Activated CD8-positive, alpha-beta memory T cell treated with anti-CD3 and anti-CD28 coated beads for 4 hours (primary cell): ENCODE data around the gene UNCX.

Source experiments
- DNase-seq, 2 donors: peaks; one replicate each; pipeline ENCODE4 v3.0.0-alpha.2; 2020; ENCODE audit warnings: low read depth in 2 of 2

The UNCX gene

DNA sequence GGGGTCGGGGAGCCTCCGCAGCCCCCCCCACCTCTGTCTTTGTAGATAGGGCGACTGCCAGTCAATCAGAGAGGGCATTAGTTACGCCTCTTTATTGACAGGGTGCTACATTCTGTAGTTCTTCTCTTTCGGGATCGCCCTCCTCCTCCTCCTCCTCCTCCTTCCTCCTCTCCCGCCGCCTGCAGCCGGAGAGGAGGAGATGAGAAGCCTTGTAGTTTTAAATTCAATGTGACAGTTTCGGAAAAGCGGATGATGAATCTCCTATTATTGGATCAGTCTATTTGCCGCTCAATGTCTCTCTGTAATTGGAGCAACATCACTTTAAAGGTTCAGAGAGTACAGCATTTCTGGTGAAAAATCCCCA is 587 bp upstream of the UNCX start:
- no peak for DNase-seq

- DNase-seq: no peak
Measured at GRCh38 chr7:1233333-1234048, 819 bp downstream of the UNCX start.

- DNase-seq: no peak
Measured at GRCh38 chr7:1234049-1234880, 1.6 kb downstream of the UNCX start.

GRCh38 chr7:1234881-1235500 is 2.3 kb downstream of the UNCX start:
- no peak for DNase-seq

- no peak for DNase-seq
Measured at GRCh38 chr7:1235501-1236131, 2.9 kb downstream of the UNCX start.

DNA sequence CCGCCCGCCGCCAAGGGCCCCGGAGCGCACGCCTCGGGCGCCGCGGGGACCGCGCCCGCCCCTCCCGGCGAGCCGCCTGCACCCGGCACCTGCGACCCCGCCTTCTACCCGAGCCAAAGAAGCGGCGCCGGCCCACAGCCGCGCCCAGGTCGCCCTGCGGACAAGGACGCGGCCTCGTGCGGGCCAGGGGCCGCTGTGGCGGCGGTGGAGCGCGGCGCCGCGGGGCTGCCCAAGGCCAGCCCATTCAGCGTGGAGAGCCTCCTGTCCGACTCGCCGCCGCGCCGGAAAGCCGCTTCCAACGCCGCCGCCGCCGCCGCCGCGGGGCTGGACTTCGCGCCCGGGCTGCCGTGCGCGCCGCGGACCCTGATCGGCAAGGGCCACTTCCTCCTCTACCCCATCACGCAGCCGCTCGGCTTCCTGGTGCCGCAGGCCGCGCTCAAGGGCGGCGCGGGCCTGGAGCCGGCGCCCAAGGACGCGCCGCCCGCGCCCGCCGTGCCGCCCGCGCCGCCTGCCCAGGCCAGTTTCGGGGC is 3.5 kb downstream of the UNCX start:
- DNase-seq: no peak

DNA sequence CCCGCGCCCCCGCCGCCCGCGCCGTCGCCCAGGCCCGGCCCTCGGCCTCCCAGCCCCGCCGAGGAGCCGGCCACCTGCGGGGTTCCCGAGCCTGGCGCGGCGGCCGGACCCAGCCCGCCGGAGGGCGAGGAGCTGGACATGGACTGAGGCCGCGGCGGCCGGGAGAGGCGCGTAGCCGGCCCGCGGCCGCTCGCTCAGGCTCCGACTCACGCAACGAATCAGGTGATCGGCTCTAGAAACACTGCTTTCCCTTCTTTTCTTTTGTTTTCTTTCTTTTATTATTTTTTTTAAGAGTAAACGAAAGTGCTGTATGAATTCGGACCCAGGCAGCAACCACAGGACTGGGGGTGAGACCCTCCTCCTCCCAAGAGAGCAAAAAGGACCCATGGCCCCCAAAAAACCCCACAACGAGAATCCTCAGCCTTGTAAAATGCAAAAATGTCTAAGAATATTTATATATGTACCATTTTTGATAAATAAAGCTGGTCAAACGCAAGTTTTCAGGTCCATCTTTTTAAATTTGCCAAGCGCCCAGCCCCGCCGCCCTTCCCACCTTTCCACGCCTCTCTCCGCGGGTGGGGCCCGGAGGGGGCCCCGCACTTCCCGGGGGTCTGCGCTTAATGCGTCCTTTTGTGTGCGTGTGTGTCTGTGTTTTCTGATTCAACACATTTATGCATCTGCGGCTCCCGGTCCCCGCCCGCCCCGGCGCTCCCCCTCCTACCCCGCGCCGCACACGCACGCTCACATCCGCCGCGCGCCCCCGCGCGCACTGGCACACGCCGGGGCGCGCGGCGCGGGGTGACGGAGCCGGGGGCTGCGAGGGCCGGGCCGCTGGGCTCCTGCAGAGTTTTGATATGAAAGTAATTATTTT is 4.4 kb downstream of the UNCX start:
- DNase-seq: no peak

DNA sequence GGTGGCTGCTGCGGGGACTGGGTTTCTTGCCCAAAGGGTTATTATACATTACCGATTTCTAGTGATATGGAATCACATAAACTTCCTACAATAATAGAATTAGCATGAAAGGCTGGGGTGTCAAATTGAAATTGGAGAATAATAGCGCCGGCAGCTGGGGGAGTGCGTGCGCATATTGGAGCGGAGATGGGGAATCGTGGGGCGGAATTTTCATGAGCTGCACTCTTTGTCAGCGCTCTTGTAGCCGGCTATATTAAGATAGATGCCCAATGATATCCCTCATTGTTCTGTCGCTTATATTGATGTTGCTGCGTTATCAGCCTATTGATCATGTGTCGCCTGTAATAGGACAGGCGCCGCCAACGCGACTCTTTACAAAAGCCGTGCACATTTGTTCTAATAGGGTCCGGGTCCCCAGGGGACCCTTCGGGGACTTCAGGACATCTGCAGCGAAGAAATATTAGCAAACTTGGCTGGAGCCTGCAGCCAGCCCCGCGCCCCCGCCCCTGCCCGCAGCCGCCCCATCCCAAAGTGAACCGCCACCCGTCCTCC is 5.1 kb downstream of the UNCX start:
- DNase-seq: no peak

GRCh38 chr7:1238450-1238882 is 5.8 kb downstream of the UNCX start:
- no peak for DNase-seq

DNA sequence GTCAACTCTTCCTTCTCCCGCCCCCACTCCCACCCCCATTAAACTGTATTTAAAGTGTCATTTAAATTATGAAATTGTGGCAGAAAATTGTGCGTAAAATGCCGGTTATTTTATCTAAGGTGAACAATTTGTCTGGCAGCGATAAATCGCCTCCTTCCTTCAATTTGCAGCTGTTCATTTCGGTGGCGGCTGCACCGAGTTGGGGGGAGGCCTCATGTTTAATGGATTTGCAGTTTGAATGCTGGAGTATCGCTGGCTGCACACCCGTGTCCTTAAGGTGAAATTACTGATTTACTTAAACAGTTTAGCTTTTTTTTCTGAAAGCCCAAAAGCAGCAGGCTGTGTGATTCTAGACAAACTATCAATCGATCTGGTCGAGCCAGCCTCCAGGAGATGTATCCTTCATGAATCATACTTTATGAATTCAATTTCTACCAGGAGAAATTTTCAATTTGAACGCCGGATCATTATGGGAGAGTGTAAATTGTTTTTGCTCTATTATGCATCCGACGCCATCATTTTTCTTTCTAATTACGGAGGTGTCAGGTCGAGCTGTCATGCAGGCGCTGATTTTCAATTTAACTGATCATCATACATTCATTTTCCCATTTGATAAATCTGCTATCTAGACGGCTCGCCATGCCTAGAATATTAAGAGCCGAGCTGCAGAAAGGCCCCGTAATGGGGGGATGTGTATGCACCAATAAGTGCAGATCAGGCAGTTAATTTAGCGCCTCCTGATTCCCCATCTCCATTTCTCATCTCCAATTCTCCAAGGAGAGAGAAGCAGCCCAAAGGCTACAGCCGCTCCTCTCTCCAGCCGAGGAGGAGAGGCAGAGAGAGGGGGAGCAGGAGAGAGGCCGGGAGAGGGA is 6.5 kb downstream of the UNCX start:
- no peak for DNase-seq

GRCh38 chr7:1239803-1240516 is 7.3 kb downstream of the UNCX start:
- no peak for DNase-seq

GRCh38 chr7:1240517-1241257 is 8.0 kb downstream of the UNCX start:
- no peak for DNase-seq

GRCh38 chr7:1241258-1241602 is 8.6 kb downstream of the UNCX start:
- no peak for DNase-seq

DNA sequence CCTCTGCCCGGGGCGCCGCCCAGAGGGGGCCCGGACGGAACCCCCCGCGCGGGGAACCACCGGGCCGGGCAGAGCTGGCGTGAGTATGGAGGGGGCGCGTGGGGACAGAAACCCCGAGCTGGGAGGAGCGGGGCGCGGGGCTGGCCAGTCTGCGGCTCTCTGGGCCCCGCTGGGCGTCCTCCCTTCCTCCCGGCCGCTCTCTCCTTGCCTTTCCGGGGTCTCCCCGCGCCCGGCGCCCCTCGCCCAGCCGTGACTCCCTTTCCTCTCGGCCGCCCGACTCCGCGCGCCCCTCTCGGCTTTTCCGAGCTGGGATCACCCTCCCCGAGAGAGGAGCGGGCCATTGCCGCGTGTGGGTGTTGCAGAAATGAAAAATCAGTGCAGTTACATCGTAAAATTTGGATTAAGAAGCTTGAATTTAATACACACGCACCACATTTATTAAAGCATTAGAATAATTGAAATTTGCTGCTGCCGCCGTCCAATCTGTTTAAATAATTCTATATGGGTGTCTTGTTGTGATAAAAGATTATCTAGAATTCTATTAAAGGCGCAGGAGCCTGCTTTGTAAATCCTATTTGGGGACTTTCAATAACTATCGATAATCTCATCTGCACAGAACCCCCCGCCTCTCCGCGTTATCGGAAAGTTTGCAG is 9.1 kb downstream of the UNCX start:
- no peak for DNase-seq

DNA sequence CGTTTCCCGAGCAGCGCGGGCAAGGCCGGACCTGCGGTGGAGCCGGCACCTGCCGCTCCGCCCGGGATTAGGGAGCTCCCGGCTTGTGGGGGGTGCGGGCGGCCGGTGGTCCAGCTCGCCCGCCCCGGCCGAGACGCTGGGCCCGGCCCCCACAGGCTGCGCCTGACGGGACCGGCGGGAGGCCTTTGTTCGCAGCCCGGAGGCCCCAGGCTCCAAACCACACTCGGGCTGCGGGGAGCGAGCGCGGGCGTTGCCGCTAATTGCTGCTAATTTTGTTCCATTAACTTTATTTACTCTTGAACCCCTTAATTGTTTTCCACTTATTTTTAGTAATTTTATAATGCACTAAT is 9.6 kb downstream of the UNCX start:
- no peak for DNase-seq

DNA sequence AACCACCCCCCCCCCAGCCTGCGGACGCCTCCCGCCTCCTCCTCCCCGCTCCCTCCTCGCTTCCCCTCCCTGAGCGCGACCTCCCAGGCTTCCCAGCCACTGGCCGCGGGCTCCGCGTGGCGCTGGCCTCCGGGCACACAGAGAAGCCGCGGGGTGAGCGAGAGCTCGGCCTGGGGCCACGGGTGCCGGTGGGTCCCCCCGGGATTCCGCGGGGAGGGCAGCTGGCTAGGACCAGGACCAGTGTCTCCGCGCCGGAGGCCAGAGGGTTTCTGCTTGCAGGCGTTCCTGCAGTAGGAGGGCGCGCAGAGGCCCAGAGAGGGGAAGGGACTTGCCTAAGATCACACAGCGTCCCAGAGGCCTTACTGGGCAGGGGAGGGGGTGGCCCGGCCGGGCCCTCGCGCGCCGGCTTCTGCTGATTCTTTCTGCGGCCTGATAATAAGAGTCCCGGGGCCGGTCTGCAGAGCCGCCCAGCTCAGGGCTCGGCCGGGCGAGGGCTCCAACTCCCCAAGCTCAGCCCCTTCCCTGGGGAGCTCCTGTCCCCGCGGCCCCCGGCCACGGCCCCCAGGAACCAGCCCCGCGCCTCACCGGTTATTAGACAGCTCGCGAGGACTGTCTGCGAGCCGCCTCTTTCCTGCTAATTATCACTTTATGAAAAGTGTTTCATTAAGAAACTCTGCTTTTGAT is 10.1 kb downstream of the UNCX start:
- no peak for DNase-seq

DNA sequence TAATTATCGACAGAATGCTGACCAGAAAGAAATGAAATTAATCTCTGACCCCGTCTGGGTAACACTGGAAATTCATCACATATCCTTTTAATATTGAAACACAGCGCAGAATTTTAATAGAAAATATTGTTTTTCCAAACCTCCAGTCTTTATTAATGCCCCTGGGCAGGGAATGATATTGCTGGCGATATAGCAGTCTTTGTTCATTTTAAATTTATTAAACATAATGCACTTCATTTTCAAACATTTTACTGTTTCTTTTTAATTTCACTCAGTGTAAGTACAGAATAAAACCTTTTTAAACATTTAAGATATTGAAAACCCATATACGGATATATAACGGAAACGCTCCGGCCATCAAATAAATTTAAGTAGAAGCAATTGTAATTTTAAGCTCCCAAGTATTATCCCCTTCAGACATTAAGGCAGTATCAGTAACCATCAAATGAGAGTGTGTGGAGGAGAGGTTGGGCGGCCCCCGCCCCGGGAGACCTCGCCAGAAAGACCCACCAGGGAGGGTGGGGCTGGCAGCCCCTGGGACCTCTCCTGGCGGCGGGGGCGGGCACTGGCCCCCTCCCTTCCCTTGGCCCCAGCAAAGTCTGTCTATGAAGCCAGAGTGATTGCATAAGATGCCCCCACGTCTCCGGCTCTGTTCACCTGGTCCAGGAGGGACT is 10.8 kb downstream of the UNCX start:
- DNase-seq: no peak
